ENCODE data around the gene GSTO2.
A peak's percentile ranks its signal among the peaks of the same experiment; 100 is the strongest.
"Not testable (repeated sequence)": the region's sequence is repeated elsewhere in the genome, so short reads cannot be mapped to it uniquely, and the experiment has no call there.

The GSTO2 gene

DNA sequence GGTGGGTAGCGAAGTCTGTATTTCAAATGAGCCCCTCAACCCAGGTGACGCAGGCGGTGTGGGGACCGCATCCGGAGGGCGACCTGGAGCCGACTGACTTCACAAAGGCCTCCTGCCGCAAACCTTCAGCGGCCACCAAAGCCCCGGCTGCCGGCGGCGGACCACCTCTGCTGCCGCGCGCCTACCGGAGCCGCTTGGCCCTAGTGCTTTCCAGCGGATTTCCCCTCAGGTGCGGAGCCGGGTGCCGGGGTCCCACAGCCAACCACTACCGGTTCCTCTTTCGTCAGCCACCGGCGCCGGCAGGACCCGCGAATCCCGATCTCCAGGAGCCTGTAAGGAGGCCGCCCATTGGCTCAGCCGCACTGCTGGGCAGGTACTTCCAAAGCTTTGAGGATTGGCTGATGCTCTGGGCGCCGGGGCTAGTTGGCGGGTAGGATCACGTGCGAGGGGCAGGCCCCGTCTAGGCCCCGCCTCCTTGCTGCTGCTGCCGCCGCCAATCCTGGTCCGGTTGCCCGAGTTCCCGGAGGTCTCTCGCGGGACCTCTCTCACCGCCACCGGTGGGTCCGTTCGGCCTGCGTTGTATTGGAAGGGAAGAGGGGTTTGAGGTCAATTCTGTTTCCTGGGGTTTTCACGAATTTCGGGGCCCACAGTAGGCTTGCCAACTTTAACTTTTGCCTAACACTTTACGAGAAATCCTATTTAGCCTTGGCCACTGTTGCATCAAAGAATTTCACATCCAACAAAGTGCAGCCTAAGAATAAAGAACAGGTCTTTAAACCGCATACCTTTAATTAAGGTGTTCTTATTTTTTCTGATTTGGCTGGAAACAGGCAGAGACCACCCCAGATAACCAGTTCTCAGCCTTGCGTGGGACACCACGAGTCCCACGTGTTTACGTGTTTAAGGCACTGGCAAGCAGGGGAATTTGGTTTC lies at the start of gene GSTO2:
Gene GSTO2 (plus strand): TSS at position 472 of the 933 bp plus-strand sequence. CDS start 5,732 bp downstream, outside the sequence.
- DNase-seq (ENCODE audit: low read depth in 2 of 2), result peak; percentile 97 to 98

DNA sequence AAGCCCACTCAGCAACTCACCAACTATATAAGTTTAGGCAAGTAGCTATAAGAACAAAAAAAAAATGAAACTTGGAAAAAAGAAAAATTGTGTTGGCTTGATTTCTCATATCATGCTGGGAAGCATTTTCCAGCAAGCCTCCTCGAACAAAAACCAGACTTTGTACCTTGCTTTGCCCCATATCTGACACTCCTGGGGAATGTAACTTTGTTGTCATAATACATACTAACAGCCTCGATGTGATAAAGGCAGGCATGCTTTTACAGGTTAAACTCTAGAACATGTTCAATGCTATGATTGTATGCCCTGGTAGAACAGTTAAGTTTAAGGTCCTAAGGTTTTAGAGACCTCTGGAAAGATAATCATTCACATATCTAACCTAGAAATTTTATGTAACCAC lies 48.5 kb upstream of the GSTO2 start:
- DNase-seq (ENCODE audit: low read depth in 2 of 2), result no peak

DNA sequence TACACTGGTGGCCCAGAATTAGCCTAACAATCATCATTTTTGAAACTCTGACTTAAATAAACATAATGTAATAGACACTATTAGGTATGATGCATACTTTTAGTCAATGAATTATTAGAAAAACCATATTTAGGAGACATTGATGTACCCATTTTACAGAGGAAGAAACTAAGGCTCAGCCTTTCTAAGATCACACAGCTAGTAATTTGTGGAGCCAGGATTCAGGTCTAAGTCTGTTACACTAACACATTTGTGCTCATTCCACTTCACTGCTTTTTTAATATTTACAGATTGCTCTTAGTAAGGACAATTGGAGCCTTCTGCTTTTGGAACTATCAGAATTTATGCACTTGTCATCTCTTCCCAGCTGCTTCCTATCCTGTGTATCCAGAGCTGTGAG lies 45.7 kb upstream of the GSTO2 start:
- no peak for DNase-seq (ENCODE audit: low read depth in 2 of 2)

DNA sequence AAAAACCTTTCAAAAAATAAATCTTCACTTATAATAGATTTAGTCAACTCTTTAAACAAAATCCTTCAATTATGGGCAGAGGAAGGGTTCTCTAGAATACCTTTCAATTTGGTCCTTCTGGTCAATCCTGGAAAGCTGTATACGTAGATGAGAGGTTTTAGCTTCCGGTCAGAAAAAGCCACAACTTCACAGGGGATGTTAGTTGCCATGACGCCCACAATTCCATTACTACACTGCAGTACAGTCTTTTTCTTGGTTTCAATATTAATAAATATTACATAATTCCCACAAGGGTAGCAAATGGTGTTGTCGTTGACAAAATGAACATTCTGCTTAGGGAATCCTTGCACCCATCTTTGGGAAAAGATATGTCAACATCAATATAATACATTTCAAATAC lies 38.5 kb upstream of the GSTO2 start:
- DNase-seq (ENCODE audit: low read depth in 2 of 2), result no peak

DNA sequence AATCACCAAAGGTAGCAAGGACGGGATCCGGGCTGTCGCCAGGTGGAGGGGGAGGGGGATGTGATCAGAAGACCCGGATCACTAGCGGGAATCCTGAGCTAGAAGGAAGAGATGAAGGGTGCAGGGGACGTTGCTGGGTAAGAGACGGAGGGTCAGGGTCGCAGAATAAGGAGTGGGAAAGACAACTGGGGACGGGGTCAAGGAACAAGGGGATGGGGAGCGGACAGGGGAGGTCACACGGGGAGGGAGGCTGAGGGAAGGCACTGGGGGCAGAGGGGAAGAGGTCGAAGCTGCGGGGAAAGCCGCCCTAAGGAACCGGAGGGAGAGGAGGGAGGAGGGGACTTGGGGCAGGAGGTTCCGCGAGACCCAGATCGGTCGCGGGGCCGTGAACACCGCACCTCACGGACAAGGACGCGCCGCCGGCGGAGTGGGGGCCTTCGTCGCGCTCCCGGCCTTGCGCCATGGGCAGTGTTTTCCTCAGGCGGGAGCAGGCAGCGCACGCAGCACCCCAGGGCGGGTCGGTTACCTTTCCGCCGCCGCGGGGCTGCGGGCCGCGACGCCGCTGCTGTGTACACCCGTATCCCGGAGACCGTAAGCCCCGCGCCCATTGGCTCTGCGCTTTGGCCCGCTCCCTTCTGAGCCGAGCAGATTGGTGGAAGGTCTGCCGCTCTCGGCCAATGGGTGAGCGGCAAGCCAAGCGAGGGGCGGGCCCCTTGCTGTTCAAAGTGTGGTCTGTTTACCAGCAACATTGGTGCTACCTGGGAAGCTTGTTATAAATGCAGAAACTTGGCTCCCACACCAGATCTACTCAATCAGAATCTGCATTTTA lies 37.0 kb upstream of the GSTO2 start, which contains the start of gene CFAP43:
Gene CFAP43 (minus strand): TSS at position 581 of the 829 bp plus-strand sequence. CDS start 118 bp downstream, at position 463.
- peak; percentile 99 to 100 for DNase-seq (ENCODE audit: low read depth in 2 of 2)

DNA sequence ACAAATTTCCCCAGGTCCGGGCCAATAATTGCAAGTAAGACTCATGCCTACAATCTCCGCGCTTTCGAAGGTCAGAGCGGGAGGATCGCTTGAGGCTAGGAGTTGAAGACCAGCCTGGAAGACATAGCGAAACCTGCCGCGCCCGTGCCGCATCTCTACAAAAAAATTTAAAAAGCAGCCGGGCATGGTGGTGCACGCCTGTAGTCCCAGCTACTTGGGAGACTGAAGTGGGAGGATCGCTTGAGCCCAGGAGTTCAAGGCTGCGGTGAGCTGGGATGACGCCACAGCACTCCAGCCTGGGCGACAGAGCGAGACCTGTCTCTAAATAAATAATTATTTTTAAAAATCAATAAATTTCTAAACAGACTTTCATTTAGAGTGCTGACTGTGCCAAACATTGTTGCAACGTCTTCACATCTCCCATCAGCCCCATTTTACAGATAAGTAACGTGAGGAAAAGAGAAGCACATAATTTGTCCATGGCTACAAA lies 36.3 kb upstream of the GSTO2 start:
- DNase-seq (ENCODE audit: low read depth in 2 of 2), result no peak

DNA sequence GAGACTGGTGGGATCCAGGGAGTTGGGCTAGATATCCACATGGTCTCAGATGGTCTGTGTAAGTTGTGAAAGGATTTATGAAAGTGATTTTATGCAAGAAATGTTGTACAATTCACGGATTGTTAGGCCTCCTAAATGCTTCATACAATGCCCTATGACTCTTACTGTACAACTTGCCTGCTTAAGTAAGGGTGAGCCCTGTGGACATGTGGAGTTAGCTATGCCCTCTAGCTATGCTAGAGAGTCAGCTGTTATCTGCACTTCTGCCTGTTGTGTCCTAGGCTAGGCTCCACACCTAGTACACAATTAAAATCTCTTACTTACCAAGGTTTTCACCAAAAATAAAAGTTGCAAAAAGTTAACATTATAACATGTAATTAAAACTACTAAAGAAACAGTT lies 35.2 kb upstream of the GSTO2 start:
- DNase-seq (ENCODE audit: low read depth in 2 of 2), result no peak

DNA sequence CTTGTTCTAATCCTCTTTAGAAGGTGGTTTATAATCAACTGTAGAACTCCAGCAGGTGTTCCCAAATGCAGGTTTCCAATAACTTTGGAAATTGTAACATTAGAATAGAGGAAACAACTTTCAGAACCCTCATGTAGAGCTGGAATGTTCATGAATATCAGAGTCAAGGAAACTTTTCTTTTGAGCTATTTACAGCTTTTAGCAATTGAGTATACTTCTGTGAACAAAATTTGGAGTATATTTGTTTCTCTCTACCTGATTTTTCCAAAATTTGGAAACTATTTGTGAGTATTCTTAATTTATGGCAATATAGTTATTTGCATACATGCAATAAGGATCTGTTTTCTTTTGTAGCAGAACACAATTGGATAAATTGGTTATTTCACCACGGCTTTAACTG lies 34.0 kb upstream of the GSTO2 start:
- no peak for DNase-seq (ENCODE audit: low read depth in 2 of 2)

DNA sequence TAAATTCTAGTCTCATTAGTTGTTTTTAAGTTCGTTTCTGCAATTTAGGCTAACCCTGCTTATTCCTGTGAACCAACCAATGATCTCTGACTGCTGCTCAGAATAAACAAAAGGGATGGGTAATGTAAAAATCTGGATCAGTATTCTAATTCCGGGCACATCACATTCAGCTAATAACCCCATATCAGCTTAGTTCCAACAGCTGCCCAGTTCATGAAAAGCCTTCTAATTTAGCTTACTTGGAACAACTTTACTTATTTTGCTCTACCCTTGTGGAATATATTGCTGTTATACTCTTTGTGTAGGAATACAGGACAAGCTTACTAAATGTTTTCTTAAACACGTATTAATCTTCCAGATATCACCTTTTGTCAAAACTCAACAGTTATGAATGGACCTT lies 33.2 kb upstream of the GSTO2 start:
- no peak for DNase-seq (ENCODE audit: low read depth in 2 of 2)

DNA sequence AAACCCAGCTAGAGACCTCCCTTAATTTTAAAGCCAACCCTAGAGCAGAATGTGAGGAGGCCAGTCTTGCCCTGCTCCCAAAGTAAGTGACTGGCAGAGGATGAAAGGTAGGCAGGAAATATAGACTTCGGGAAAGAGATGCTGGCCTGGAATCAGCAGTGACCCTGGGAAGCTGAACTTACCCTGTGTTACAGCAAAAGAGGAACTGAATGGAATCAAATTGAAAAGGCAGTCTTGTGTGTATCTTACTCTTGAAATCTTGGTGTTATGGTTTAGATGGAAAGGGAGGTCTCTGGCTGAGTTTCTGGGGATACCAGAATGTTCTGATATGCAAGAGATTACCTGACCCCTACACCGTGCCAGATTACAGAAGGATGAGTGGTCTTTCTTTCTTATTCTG lies 28.9 kb upstream of the GSTO2 start:
- no peak for DNase-seq (ENCODE audit: low read depth in 2 of 2)

DNA sequence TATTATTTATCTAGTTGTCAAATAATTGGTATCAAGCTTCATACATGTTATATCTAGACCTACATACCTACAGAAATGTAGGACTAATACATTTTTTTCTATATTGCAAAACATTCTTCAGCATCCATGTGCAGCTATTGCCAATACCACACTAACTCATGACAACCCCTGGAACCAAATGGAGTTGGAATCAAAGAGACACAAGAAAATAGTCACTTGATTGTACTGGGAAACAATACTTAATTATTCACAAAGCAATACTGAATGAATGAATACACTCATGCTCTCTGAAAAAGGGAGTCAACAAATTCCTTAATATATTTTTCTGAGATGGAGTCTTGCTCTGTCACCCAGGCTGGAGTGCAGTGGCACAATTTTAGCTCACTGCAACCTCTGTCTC lies 26.4 kb upstream of the GSTO2 start:
- DNase-seq (ENCODE audit: low read depth in 2 of 2), result no peak

DNA sequence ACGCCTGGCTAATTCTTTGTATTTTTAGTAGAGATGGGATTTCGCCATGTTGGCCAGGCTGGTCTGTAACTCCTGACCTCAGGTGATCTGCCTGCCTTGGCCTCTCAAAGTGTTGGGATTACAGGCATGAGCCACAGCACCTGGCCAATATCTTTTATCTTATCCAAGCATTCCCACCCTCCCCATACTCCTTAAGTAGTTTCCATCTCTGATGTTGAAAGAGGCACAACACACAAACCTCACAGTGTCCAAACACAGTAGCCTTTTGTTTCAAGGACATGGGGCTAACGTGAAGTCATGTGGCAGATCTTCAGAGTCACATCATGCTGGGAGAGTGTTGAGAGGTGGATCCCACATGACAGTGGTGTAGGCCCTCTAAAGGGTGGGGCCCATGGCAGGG lies 26.0 kb upstream of the GSTO2 start:
- not testable (repeated sequence) for DNase-seq (ENCODE audit: low read depth in 2 of 2)

DNA sequence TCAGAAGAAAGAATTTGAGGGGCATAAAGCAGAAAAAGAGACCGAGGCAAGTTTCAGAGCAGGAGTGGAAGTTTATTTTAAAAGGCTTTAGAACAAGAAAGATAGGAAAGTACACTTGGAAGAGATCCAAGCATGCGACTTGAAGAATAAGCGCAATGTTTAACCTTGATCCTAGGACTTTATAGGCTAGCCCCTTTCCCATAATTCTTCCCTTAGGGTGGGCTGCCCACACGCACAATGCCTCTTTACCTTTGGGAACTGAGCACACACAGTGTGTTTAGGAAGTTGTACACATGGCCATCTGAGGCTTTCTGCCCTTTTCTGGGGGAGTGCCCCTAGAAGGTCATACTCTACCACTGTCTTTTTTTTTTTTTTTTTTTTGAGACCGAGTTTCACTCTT lies 25.5 kb upstream of the GSTO2 start:
- no peak for DNase-seq (ENCODE audit: low read depth in 2 of 2)

DNA sequence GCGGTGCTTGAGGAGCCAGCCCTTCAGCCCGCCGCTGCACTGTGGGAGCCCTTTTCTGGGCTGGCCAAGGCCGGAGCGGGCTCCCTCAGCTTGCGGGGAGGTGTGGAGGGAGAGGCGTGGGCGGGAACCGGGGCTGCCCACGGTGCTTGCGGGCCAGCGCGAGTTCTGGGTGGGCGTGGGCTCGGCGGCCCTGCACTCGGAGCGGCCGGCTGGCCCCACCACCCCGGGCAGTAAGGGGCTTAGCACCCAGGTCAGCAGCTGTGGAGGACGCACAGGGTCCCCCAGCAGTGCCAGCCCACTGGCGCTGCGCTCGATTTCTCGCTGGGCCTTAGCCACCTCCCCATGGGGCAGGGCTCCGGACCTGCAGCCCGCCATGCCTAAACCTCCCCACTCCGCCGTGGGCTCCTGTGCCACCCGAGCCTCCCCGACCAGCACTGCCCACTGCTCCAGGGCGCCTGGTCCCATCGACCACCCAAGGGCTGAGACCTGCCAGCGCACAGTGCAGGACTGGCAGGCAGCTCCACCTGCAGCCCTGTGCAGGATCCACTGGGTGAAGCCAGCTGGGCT lies 23.8 kb upstream of the GSTO2 start:
- no peak for DNase-seq (ENCODE audit: low read depth in 2 of 2)

DNA sequence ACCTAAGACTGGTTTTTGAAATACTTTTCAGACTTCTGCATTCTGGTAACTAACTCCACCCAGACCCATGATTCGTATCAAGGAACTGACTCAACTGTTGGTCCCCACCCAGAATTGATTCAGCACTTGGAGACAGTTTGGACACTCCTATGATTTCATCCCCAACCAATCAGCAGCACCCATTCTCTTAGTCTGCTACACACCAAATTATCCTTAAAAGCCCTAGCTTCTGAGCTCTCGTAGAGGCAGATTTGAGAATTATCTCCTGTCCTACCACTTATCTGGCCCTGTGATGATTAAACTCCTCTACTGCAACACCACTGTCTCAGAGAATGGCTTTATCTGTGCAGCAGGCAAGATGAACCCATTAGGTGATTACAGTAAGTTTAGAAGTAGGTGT lies 22.0 kb upstream of the GSTO2 start:
- DNase-seq (ENCODE audit: low read depth in 2 of 2), result no peak

DNA sequence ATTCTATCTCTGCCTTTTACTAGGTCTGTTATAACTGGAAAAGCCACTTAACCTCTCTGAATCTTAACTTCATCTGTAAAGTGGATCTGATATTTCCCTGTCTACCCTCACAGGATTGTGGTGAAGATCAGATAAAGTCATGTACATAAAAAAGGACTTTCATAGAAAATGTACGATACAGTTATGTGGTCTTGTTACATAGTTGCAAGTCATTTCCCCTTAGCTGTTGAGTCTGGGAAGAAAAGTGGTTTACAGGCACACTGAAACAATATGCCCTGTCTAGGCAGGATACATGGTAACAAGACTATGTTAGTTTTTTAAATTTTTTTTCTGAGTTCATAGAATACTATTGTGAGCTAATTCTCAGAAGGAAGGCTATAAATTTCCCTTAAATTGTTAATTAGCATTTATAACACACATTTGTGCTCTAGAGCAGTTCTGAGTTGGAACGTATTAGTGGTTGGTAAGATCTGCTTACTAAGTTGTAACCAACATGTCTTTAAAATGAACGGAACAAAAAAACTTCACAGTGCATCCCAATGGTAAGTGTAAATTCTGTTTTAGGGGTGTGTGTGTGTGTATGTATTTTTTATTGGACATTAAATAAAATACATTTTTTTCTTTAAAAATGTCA lies 21.4 kb upstream of the GSTO2 start:
- DNase-seq (ENCODE audit: low read depth in 2 of 2), result no peak

DNA sequence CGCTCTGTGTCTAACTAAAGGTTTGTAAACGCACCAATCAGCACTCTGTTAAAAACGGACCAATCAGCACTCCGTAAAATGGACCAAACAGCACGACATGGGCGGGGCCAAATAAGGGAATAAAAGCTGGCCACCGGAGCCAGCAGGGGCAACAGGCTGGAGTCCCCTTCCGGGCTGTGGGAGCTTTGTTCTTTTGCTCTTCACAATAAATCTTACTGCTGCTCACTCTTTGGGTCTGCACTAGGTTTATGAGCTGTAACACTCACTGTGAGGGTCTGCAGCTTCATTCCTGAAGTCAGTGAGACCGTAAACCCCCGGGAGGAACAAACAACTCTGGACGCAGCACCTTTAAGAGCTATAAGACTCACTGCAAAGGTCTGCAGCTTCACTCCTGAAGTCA lies 20.1 kb upstream of the GSTO2 start:
- DNase-seq (ENCODE audit: low read depth in 2 of 2), result not testable (repeated sequence)

DNA sequence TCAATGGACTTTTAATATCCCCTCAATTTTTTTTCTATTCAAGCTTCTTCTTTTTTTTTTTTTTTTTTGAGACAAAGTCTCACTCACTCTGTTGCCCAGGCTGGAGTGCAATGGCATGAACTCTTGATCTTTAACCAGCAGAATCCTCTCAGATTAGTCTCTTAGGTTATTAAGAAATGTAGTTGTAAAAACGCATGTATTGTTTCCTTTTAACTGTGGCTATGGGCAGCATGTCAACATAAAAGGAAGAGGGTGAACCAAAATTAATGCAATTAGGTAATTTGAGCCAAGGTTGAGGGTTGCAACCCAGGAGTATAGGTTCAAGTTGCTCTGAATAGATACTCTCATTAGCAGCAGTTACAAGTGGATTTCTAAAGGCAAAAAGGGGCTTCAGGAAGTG lies 18.6 kb upstream of the GSTO2 start:
- DNase-seq (ENCODE audit: low read depth in 2 of 2), result no peak

DNA sequence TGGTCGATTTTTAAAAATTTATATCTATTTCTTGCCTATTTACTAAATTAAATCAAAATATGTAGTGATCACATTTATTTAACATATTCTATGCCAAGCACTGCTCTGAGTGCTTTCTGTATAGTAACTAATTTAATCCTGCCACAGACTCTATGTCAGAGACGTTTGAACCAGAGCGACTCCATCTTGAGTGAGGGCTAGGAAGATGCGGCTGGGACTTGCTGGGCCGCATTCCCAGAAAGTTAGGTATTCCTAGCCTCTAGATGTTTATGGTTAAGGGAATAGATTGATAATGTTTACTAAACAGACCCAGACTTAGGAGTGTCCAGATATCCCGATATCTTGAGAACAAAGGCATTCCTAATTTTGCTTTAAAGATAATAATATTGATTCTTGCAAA lies 17.5 kb upstream of the GSTO2 start:
- no peak for DNase-seq (ENCODE audit: low read depth in 2 of 2)

DNA sequence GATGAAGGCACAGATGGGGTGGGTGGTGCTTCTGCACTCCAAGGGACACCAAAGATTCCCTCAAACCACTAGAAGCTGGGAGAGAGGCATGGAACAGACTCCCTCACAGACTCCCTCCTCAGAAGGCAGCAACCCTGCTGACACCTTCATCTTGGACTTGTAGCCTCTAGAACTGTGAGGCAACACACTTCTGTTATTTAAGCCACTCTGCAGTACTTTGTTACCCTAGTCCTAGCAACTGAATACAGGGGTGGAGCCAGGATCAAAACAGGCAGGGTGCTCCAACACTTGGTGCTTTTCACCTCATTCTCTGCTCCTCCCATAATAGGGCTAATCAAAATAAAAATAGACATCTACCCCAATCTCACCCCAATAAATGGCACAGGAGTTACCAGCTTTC lies 16.6 kb upstream of the GSTO2 start:
- DNase-seq (ENCODE audit: low read depth in 2 of 2), result no peak

DNA sequence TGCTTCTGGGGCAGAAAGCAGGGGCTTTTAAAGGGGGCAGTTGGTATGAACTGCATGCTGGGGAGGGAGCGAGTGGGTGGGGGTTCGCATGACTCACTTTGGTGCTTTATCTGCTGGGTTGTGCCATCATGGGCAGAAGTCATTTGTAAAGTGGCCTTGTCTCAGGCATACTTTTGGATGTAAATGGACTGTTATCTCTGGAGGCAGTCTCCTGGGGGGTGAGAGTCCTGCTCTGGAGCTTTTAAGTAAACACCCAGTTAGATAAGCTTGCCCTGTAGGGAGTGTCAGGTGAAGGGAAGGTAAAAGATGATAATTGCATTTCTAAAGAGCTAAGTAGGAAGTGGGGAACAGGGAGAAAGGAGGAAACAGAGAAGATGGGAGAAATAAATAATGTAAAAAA lies 15.9 kb upstream of the GSTO2 start:
- DNase-seq (ENCODE audit: low read depth in 2 of 2), result no peak
